Nephron progenitor cell (in vitro differentiated cells): ENCODE measurements around the gene COL4A1.

Experiments
- DNase-seq: peaks from one replicate; pipeline ENCODE4 v3.0.0; 2021
- H3K27ac Mint-ChIP-seq: 2 replicates; pipeline ENCODE4 v1.8.0; 2021; ENCODE audit warnings: mild to moderate bottlenecking, moderate library complexity, mixed read lengths
- H3K27me3 Mint-ChIP-seq: 2 replicates; pipeline ENCODE4 v1.8.0; 2021; ENCODE audit warnings: mild to moderate bottlenecking, low read depth, mixed read lengths; ENCODE audit not compliant: poor library complexity
- H3K36me3 Mint-ChIP-seq: 2 replicates; pipeline ENCODE4 v1.8.0; 2021; ENCODE audit warnings: low read depth, mixed read lengths
- H3K4me1 Mint-ChIP-seq: 2 replicates; pipeline ENCODE4 v1.8.0; 2021; ENCODE audit warnings: mixed read lengths
- H3K4me3 Mint-ChIP-seq: 2 replicates; pipeline ENCODE4 v1.8.0; 2021; ENCODE audit warnings: mild to moderate bottlenecking, moderate library complexity, mixed read lengths
- H3K9me3 Mint-ChIP-seq: 2 replicates; pipeline ENCODE4 v1.8.0; 2021; ENCODE audit warnings: mild to moderate bottlenecking, moderate library complexity, mixed read lengths
- CTCF ChIP-seq: fragments of 200-600 bp; sonication (generic); IDR thresholded peaks from 2 replicates; pipeline ENCODE4 v1.5.0; 2021; ENCODE audit warnings: antibody characterized with exemption

COL4A1 gene

GRCh38 chr13:110305001-110305400 lies 2.0 kb downstream of the COL4A1 start:
- Mint-ChIP-seq H3K27me3 (peaks cover 13% of the 10 kb centered on the region), H3K4me3 (peak overlapping the region; percentile 84), H3K4me1 (peaks cover 65% of the 10 kb centered on the region), H3K36me3 (peaks cover 14% of the 10 kb centered on the region), H3K27ac (no peak overlapping the region), H3K9me3 (no peaks in the 10 kb centered on the region)
- TF ChIP-seq CTCF = no peak
- DNase-seq = no peak

- peaks cover 12% of the 10 kb centered on the region for H3K36me3 Mint-ChIP-seq
- H3K9me3 Mint-ChIP-seq = no peaks in the 10 kb centered on the region
- H3K4me3 Mint-ChIP-seq = peak overlapping the region; percentile 84
- DNase-seq = no peak
- peaks cover 60% of the 10 kb centered on the region for H3K4me1 Mint-ChIP-seq
- H3K27me3 Mint-ChIP-seq = peaks cover 11% of the 10 kb centered on the region
- H3K27ac Mint-ChIP-seq = no peak overlapping the region
- TF ChIP-seq CTCF = no peak
These were observed 2.7 kb downstream of the COL4A1 start for GRCh38 chr13:110304256-110304655.

GRCh38 chr13:110303644-110304043 lies 3.3 kb downstream of the COL4A1 start:
- peaks cover 57% of the 10 kb centered on the region for H3K4me1 Mint-ChIP-seq
- no peak for DNase-seq
- no peak for TF ChIP-seq CTCF
- H3K36me3 Mint-ChIP-seq = peaks cover 12% of the 10 kb centered on the region
- no peak overlapping the region for H3K27ac Mint-ChIP-seq
- peaks cover 11% of the 10 kb centered on the region for H3K27me3 Mint-ChIP-seq
- no peaks in the 10 kb centered on the region for H3K9me3 Mint-ChIP-seq
- H3K4me3 Mint-ChIP-seq = no peak overlapping the region

- H3K4me1 Mint-ChIP-seq = peaks cover 51% of the 10 kb centered on the region
- H3K36me3 Mint-ChIP-seq = peaks cover 12% of the 10 kb centered on the region
- peaks cover 7% of the 10 kb centered on the region for H3K27me3 Mint-ChIP-seq
- TF ChIP-seq CTCF = no peak
- no peaks in the 10 kb centered on the region for H3K9me3 Mint-ChIP-seq
- H3K4me3 Mint-ChIP-seq = no peak overlapping the region
- no peak overlapping the region for H3K27ac Mint-ChIP-seq
- no peak for DNase-seq
These were observed 4.0 kb downstream of the COL4A1 start for GRCh38 chr13:110302997-110303396.

GRCh38 chr13:110301606-110302553 lies 5.1 kb downstream of the COL4A1 start:
- H3K27me3 Mint-ChIP-seq = peaks cover 6% of the 10 kb centered on the region
- peaks cover 50% of the 10 kb centered on the region for H3K4me1 Mint-ChIP-seq
- peaks cover 12% of the 10 kb centered on the region for H3K36me3 Mint-ChIP-seq
- DNase-seq = no peak
- no peaks in the 10 kb centered on the region for H3K9me3 Mint-ChIP-seq
- no peak overlapping the region for H3K27ac Mint-ChIP-seq
- H3K4me3 Mint-ChIP-seq = peak overlapping the region; percentile 19
- no peak for TF ChIP-seq CTCF

GRCh38 chr13:110301083-110301482 lies 5.9 kb downstream of the COL4A1 start:
- Mint-ChIP-seq H3K4me1 (peaks cover 49% of the 10 kb centered on the region), H3K27ac (no peak overlapping the region), H3K27me3 (peaks cover 6% of the 10 kb centered on the region), H3K9me3 (no peaks in the 10 kb centered on the region), H3K4me3 (no peak overlapping the region), H3K36me3 (peaks cover 12% of the 10 kb centered on the region)
- no peak for TF ChIP-seq CTCF
- DNase-seq = no peak
